Stimulated activated CD4-positive, alpha-beta T cell treated with anti-CD3 and anti-CD28 coated beads, Interleukin-4, amount 100 ng/mL, for 4 hours (primary cell): ENCODE results near the gene ATP12A.

ENCODE experiments used
- DNase-seq, 2 experiments: peaks; one replicate each; pipeline ENCODE4 v3.0.0-alpha.2; 2020

The ATP12A gene

DNA sequence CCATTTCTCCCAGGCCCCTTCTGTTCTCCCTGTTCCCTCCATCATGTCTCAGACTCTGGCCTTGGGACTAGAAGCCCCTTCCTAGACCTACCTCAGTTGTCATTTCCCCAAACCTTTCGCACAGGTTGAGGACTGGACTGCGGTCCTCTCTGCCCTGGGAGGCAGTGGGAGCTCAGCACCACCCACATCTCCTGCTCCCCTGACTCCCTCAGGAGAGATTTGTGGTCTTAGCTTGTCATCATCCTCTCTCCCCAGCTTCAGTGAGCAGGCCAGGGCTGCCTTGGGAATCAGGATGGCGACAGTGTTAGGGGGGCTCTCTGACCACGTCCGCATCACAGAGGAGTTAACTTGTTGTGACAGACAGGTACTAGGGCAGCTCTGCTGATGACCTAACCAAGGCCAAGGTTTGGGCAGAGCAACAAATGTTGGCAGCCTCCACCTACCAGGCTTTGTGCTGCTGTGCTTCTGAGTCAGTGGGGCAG is 58.2 kb downstream of the ATP12A start:
- no peak for DNase-seq

DNA sequence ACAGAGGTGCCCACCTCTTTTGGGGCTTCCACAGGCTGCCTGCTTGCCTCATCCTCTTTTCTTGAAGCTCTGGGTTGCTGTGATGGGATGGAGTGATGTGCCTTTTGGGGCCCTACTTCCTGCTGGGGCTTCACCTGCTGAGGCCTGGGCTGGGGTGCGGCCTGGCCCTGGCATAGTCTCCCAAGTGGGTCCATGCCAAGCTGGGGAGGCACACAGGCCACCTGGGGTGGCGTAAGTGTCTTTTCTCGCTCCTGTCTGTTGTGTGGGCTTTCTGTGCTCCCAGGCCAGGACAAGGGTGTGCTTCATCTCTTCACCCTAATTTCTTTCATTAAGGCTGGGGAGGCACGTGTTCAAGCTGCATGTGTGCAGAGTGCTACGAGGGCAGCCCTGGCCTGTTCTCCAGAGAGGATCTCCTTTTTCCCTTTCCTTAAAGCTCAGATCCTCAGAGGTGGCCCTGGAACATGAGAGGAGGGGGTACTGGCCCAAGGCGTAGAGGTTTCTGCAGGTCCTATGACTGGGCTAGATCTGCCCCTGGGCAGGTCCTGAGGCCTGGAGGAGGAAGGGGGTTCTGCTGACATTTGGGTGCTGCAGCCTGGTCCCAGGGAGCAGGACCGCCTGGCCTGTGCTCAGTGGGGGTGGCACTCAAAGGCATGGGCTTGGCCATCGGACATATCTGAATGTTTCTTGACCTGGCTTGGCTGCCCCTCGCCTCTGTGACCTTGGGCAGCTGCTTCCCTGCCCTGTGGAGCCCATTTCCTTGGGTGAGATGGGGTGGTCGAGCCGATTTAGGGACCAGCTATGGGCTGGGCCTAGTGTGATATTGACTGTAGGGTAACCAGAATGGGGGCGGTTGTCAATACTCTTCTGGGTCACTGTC is 60.0 kb downstream of the ATP12A start:
- DNase-seq: no peak

DNA sequence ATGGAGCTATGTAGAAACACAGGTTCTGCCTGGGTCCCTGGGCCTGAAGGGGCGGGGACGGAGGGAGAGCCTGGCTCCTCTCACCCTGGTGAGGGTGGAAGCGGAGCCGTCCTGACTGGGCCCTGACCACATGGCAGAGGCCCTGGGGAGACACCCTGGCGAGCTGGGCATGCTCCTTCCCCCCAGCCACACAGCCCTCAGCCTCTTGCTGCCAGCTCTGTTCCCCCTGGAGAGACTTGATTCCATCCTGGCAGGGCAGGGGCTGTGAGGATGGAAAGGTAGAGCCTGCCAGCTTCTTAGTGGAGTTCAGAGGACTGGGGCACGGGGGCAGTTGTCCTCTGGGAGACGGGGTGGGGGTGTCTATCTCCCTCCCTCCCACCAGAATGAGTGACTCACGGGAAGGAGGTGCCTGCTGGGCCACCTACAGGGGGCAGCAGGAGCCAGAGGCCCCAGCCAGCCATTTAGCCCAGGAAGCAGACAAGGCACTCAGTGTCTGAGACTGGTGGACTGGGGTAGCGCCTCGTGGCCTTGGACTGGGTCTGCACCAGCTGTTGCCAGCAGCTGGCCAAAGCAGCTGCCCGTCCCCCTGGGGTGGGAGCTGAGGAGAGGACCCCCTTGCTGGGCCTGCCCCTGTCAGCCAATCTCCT is 60.9 kb downstream of the ATP12A start:
- DNase-seq: no peak

DNA sequence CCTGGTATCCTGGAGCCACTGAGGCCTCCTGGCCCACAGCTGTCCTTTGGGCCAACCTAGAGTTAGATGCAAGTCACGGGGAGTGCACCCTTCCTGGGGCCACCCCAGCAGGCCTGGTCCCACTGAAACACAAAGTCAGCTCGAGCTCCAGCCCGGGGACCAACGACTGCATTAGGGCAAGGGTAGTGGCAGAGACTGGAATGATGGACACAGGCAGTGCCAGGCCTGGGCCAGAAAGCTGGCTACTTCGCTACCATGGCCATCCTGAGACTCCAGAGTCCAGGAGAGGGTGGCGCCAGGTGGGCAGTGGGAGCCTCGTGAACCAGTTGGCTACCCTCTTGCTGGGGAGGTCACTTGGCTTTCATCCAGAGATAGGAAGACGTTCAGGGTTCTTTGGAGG is 61.6 kb downstream of the ATP12A start:
- no peak for DNase-seq

DNA sequence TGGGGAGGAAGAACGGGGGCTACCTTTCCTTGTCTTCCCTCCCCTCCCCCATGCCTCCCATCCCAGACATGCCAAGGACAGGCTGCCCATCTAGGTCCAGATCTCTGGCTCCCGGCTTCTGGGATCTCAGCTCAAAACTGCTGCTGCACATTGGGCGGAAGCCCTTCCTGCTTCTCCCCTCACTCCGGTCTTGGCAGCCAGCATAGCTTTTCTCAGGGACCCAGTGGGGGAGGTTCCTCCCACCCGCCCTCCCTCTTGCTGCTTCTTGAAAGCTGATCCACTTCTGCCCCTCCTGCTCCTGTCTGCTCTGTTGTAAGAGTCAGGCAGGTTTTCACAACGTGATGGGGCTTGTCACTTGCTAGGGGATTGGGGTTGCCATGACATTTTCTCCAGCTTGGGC is 62.1 kb downstream of the ATP12A start:
- DNase-seq: no peak

DNA sequence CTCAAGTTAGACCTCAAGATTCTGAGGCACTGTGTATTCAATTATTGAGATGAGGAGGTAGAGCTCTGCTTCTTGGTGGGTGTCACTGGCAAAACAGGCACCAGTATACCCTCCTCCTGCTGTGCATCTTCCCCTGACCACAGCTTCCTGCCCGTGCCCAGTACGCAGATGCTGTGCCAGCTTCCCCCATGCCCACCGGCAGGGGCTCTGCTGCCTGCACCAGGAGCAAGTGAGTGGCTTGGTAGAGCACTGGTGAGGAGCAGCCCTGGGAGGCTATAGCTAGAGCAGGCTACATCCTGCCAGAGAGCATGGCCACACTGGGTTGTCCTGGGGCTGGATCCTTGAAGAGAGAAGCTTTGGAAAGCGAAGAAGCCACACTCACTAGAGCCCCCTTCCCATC is 62.8 kb downstream of the ATP12A start:
- DNase-seq: no peak

DNA sequence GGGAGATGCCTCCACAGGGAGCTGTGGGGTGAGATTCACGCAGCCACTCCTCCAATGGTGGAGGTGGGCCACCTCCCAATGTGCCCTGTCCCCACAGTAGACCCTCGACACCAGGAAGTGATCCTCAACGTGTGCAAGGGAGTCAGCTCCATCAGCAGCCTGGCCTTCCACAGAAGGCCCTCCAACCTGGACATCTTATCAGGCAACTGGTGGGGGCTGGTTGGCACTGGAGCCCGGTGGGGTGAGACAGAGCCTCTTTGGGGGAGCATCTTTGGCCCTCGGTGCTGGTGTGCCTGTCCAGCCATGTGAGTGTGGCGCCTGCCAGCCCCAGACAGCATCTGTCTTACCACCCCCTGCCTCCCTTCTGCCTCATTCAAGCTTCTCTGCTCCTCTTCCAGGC is 64.0 kb downstream of the ATP12A start:
- no peak for DNase-seq

DNA sequence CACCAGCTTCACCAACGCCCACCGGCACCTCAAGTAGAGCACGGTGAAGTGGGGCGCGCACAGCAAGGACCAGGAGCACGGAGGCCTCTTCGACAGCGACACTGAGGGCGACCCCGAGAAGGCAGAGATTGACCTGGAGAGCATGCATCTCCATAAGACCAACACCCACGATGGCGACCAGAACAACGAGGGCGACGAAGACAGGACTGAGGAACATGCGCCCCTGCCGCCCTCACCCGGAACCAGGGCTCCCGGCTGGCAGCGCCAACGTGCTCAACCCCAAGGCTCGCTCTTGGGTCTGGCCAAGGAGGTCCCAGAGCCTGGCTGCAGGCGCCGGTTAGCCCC is 65.3 kb downstream of the ATP12A start:
- no peak for DNase-seq

DNA sequence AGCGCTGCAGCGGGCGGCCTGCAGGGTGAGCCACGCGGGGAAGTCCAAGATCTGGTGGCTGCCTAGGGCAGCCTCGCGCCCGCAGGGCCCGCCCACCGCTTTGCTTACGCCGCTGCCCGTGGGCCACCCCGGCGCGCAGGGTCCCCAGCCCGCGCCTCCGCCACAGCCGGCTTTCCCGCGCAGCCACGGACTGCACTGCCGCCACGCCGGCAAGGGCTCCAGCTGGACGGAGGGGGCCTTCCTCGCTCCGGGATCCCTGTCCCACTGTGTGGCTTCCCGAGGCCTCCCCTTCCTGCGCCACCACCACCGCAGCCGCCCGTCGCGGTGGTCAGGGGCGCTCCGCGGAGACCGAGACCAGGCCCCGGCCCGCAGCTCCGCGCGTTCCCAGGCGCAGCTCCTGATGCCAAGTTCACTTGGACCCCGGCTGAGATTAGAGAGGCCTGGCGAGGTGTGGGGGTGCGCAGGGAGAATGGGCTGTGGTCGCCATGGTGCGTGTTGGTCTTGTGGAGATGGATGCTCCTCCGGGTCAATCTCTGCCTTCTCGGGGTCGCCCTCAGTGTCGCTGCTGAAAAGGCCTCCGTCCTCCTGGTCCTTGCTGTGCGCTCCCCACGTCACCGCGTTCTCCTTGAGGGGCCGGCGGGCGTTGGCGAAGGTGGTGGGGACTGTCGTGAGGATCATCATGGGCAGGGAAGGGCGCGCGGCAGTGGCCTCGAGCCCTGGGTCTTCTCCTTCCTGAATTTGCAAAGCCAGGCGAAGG is 65.8 kb downstream of the ATP12A start:
- DNase-seq: no peak

DNA sequence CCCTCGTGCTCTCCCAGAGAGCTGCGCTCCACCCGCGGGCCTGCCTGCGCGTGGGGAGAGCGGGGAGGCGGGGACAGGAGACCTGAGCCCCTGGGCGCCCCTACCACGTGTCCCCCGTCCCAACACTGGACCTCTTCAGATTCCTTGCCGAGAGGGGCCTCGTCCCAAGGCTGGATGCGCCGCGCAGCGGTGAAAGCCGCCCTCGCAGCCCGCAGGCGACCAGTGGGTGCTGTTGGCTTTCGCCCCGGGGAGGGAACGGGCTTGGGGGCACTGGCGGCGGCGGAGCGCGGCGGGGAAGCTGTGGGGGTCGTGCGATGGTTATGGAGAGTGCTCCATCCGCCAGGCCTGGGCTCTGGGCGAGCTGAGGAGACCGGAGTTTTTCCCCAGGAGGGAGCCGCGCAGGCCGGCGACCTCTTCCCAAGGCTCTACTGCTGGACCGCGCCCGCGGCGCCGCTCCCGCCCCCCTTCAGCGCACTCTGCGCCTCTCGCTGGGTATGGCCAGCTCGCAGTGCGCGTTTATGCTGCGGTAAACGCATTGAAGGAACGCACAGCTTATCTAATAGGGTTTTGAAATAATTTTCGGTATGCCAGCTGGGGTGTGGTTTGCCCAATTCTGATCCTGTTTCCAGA is 66.5 kb downstream of the ATP12A start:
- no peak for DNase-seq

DNA sequence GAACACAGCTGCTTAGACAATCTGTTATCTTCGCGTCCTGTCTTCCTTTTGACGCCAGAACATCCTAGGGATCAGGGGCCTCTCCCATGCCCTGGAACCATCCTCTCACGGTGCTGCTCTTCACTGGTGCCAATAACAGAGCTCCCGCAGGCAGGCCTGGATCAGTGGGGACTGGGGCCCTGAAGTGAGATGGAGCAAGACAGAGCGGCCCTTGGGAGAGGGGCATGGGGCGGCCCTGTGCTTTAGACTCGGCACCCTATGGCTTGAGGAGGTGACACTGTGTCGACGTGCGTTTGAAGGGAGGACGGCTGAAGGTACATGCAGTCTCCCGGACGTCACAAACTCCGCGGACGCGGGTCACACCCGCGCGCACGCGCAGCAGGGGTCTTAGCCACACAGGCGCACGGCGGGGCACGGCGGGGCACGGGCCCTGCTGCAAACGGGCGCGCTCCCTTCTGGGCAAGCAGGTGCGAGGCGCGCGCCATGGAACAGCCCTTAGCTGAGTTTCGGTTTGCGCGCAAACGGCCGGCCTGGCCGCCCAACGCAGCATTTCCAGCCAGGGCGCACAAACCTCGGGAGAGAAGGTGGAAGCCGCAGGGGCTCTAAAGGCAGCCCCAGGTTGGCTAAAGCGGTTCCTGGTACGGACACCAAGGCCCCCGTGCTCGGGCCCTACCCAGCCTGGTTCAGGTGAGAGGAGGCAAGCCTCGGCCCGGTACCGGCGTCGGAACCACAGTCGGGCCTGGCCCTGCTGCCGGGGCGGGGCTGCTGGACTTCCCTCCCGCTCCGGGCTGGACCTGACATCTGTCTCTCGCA is 67.2 kb downstream of the ATP12A start:
- DNase-seq: peak in 1 of 2 experiments; percentile 9

DNA sequence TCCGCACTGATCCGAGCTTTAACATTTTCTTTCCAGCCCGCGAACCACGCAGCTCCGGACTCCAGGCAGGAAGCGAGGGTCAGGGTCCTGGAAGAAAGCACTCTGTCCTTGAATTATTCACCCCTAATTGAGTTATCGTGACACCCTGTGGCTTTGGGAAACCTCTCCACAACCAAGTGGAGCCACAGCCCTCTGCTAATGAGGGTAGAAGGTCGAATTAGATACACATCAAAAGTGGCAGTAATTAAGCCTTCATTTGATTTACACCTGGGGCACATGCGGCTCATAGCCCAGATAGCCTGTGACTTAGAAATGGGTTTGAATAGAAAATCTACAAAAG is 67.8 kb downstream of the ATP12A start:
- DNase-seq: no peak

DNA sequence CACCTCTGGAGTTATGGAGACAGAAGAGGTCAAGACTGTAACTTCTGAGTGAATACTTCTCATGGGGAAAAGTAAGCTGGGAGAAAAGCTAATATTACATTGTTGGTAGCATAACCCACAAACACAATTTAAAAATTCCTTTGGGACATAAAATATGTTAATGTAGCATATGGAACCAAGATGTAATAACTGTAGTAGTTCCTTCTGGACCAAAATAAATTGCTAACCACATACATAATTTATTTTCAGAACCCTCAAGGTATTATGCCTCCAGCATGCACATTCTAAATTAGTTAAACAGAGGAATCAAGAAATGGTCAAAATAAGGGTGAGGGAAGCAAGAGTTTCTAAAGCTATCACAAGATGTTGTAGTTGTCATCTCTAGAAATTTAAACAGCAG is 79.0 kb downstream of the ATP12A start:
- no peak for DNase-seq
